Right ventricle myocardium inferior (tissue), 1 donor: ENCODE measurements around the gene BCKDK. TPM values are rescaled to one million over a fixed set of nuclear protein-coding genes. Genes with fewer than 3 reads are reported as not detected.

ENCODE experiments used
- ATAC-seq: fragments of 200-7000 bp; cut with Tn5 transposase; one replicate; pipeline ENCODE4 v1.9.1; 2020; ENCODE audit warnings: mild to moderate bottlenecking, moderate library complexity
- DNase-seq: peaks from one replicate; pipeline ENCODE4 v3.0.0; 2021; ENCODE audit errors: missing footprints
- intact Hi-C: fragments of 100-400 bp; cut with DNase I; formaldehyde crosslinking; loops from one replicate; pipeline ENCODE4 v1.11.0; 2022
- long read RNA-seq: library from polyadenylated mRNA; unstranded; transcript quantifications from one replicate; pipeline ENCODE4 v2.0.0, GENCODE V29; 2021
- total RNA-seq: library from RNA; stranded (reverse); fragmentation: NEBNext Ultra II Directional; extraction: Animal tissue kit (Norgen Biotek cat#: 25700); gene quantifications from one replicate; pipeline ENCODE4 v1.2.1, GENCODE V29; 2021
- donor health status: DM: no; HTN: yes; CAD: no; lungs with severe emphysema.

The BCKDK gene
- total RNA-seq: 79.7 TPM
- long read RNA-seq, transcript BCKDK-201 (12 exons, 2,128 nt): major isoform, 102 of 178 reads
- long read RNA-seq, transcript BCKDK-203 (11 exons, 1,997 nt): minor isoform, 44 of 178 reads
- long read RNA-seq, partial matches to known transcripts: 23 of 178 reads
- long read RNA-seq, other reads (novel, unspliced or antisense): 9 of 178 reads

- ATAC-seq (peak; percentile 76), DNase-seq (peak; percentile 92)
- intact Hi-C loops: no loop called here
Measured at GRCh38 chr16:31108035-31108793, at the start of gene BCKDK. Gene BCKDK, plus strand, starts transcription at chr16:31108386. Its CDS starts 838 bp downstream, at chr16:31109224.

GRCh38 chr16:31061126-31061812, 46.9 kb upstream of the BCKDK start:
- intact Hi-C loops: no loop called here
- no peak for ATAC-seq
- no peak for DNase-seq

GRCh38 chr16:31061813-31062440, 46.3 kb upstream of the BCKDK start:
- intact Hi-C loops: no loop called here
- DNase-seq (no peak), ATAC-seq (no peak)

- ATAC-seq (no peak), DNase-seq (no peak)
- intact Hi-C loops: no loop called here
Measured at GRCh38 chr16:31063495-31063842, 44.7 kb upstream of the BCKDK start.

GRCh38 chr16:31063843-31064611, 44.2 kb upstream of the BCKDK start:
- no peak for DNase-seq
- no peak for ATAC-seq
- intact Hi-C loops: no loop called here

GRCh38 chr16:31064882-31065461, 43.2 kb upstream of the BCKDK start:
- intact Hi-C loops: no loop called here
- DNase-seq: peak; percentile 76
- peak; percentile 94 for ATAC-seq

- intact Hi-C loops: no loop called here
- ATAC-seq (no peak), DNase-seq (no peak)
Measured at GRCh38 chr16:31067342-31067741, 40.8 kb upstream of the BCKDK start.

GRCh38 chr16:31071861-31072260, 36.3 kb upstream of the BCKDK start:
- DNase-seq: no peak
- intact Hi-C loops: loop anchor here (5.0 to 10.0 kb wide), 2 partner anchors 75 to 383 kb away; partner anchors contain the start of gene ARMC5
- ATAC-seq: no peak

- no peak for ATAC-seq
- DNase-seq: peak; percentile 51
- intact Hi-C loops: loop anchor here (1.0 to 10.0 kb wide), 3 partner anchors 38 to 382 kb away; partner anchors contain the start of gene ARMC5
Measured at GRCh38 chr16:31072540-31073141, 35.5 kb upstream of the BCKDK start.

GRCh38 chr16:31073142-31073969, 34.8 kb upstream of the BCKDK start:
- DNase-seq: peak; percentile 95
- intact Hi-C loops: loop anchor here (1.0 to 10.0 kb wide), 3 partner anchors 39 to 381 kb away; partner anchors contain the start of gene ARMC5
- ATAC-seq: peak; percentile 88

GRCh38 chr16:31073970-31074813, 34.0 kb upstream of the BCKDK start, which contains the start of the genes ZNF646 and ZNF668:
Gene ZNF646, plus strand, starts transcription at chr16:31074422. Its CDS starts 1,903 bp downstream, at chr16:31076325.
Gene ZNF668, minus strand, starts transcription at chr16:31074240. Its CDS starts 9,781 bp downstream, at chr16:31064459.
- peak; percentile 99 for DNase-seq
- intact Hi-C loops: loop anchor here (1.0 to 10.0 kb wide), 6 partner anchors 21 to 381 kb away; partner anchors contain the start of genes ARMC5, KAT8 and VKORC1

GRCh38 chr16:31074814-31075183, 33.4 kb upstream of the BCKDK start:
- intact Hi-C loops: loop anchor here (1.0 to 10.0 kb wide), 5 partner anchors 20 to 380 kb away; partner anchors contain the start of genes ARMC5, KAT8 and VKORC1
- ATAC-seq: no peak

More at GRCh38 chr16:31073970-31074813, 34.0 kb upstream of the BCKDK start, which contains the start of the genes ZNF646 and ZNF668:
- ATAC-seq: peak; percentile 97

GRCh38 chr16:31076319-31076718, 31.9 kb upstream of the BCKDK start:
- no peak for ATAC-seq
- intact Hi-C loops: loop anchor here (10.0 kb wide), 1 partner anchor 378 kb away; the partner anchor contains the start of gene ARMC5
- peak; percentile 56 for DNase-seq

More at GRCh38 chr16:31074814-31075183, 33.4 kb upstream of the BCKDK start:
- no peak for DNase-seq

- ATAC-seq (no peak), DNase-seq (no peak)
- intact Hi-C loops: loop anchor here (10.0 kb wide), 1 partner anchor 378 kb away; the partner anchor contains the start of gene ARMC5
Measured at GRCh38 chr16:31077024-31077423, 31.2 kb upstream of the BCKDK start.
